HG02943 (cell line): ENCODE data around the gene FAM53C.
"Not testable (repeated sequence)": the region's sequence is repeated elsewhere in the genome, so short reads cannot be mapped to it uniquely, and the experiment has no call there.

Experiments
- ATAC-seq: cut with Tn5 transposase; IDR thresholded peaks from one replicate; pipeline ENCODE4 v1.9.1; 2021; ENCODE audit warnings: mild to moderate bottlenecking, low read depth, moderate library complexity; ENCODE audit not compliant: unreplicated experiment

Gene FAM53C

GRCh38 chr5:138337685-138338410, at the start of gene FAM53C:
Gene FAM53C, plus strand, starts transcription at chr5:138338266. Its CDS starts 3,070 bp downstream, at chr5:138341336.
- peak; percentile 68 for ATAC-seq

GRCh38 chr5:138289296-138289695, 48.8 kb upstream of the FAM53C start:
- ATAC-seq = no peak

- ATAC-seq = no peak
Measured at GRCh38 chr5:138303372-138303771, 34.7 kb upstream of the FAM53C start.

GRCh38 chr5:138305797-138306196, 32.3 kb upstream of the FAM53C start:
- ATAC-seq = no peak

GRCh38 chr5:138315751-138316278, 22.3 kb upstream of the FAM53C start:
- ATAC-seq = no peak

GRCh38 chr5:138316355-138316754, 21.7 kb upstream of the FAM53C start:
- no peak for ATAC-seq

GRCh38 chr5:138318211-138318610, 19.9 kb upstream of the FAM53C start:
- ATAC-seq = not testable (repeated sequence)

- no peak for ATAC-seq
Measured at GRCh38 chr5:138330813-138331448, 7.1 kb upstream of the FAM53C start.

- peak; percentile 99 for ATAC-seq
Measured at GRCh38 chr5:138331449-138332368, 6.4 kb upstream of the FAM53C start, which contains the start of gene CDC25C. Gene CDC25C, minus strand, starts transcription at chr5:138331804. Its CDS starts 624 bp downstream, at chr5:138331180.

- no peak for ATAC-seq
Measured at GRCh38 chr5:138334867-138335447, 3.1 kb upstream of the FAM53C start.

GRCh38 chr5:138336952-138337684, 948 bp upstream of the FAM53C start:
- ATAC-seq = peak; percentile 14

GRCh38 chr5:138338411-138339090, 485 bp downstream of the FAM53C start:
- peak; percentile 1 for ATAC-seq

- no peak for ATAC-seq
Measured at GRCh38 chr5:138339091-138339456, 1.0 kb downstream of the FAM53C start.

GRCh38 chr5:138339464-138339863, 1.4 kb downstream of the FAM53C start:
- no peak for ATAC-seq

- ATAC-seq = no peak
Measured at GRCh38 chr5:138340008-138340407, 1.9 kb downstream of the FAM53C start.

- ATAC-seq = no peak
Measured at GRCh38 chr5:138344887-138345622, 7.0 kb downstream of the FAM53C start.

GRCh38 chr5:138346889-138347288, 8.8 kb downstream of the FAM53C start:
- ATAC-seq = no peak

GRCh38 chr5:138349852-138350562, 11.9 kb downstream of the FAM53C start:
- ATAC-seq = no peak
